HG03095 (cell line): ENCODE measurements around the gene RAD54L.
"Not testable (repeated sequence)": the region's sequence is repeated elsewhere in the genome, so short reads cannot be mapped to it uniquely, and the experiment has no call there.

ENCODE experiments used
- ATAC-seq: cut with Tn5 transposase; IDR thresholded peaks from one replicate; pipeline ENCODE4 v1.9.1; 2021; ENCODE audit warnings: moderate library complexity; ENCODE audit not compliant: unreplicated experiment

RAD54L gene

GRCh38 chr1:46319301-46319700, 71.7 kb downstream of the RAD54L start:
- not testable (repeated sequence) for ATAC-seq

GRCh38 chr1:46319960-46320914, 72.7 kb downstream of the RAD54L start:
- ATAC-seq: not testable (repeated sequence)

GRCh38 chr1:46322191-46322590, 74.6 kb downstream of the RAD54L start:
- ATAC-seq: not testable (repeated sequence)

- peak; percentile 48 for ATAC-seq
These were observed 77.9 kb downstream of the RAD54L start for GRCh38 chr1:46325285-46326076.
